GM19193 (cell line): ENCODE results near the gene DOK6.

Experiments
- POLR2A ChIP-seq: IDR thresholded peaks from 4 replicates; pipeline ENCODE4 v1.6.1; 2011; ENCODE audit not compliant: insufficient read depth, insufficient read length; ENCODE audit errors: extremely low read depth

Gene DOK6

GRCh38 chr18:69400253-69400975 lies at the start of gene DOK6:
Gene DOK6 (plus strand): TSS chr18:69400888.
- TF ChIP-seq POLR2A, result no peak

DNA sequence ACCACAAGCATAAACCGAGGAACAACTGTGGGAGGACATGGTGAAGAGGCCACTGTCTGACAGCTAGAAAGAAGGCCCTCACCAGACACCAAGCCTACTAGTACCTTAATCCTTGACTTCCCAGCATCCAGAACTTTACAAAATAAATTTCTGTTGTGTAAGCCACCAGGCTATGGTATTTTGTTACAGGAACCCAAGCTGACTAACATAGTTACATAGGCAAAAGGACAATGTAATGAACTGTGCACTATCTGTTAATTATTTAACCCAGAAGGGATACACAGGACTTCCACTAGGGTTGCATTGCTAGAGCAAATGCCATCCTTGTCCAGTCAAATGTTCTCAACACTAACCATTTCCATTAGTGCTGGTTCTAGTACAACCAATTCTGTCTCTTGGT lies 47.7 kb upstream of the DOK6 start:
- TF ChIP-seq POLR2A, result no peak

- no peak for TF ChIP-seq POLR2A
These were observed 43.1 kb upstream of the DOK6 start for GRCh38 chr18:69357590-69357989.

GRCh38 chr18:69358212-69358895 lies 42.3 kb upstream of the DOK6 start:
- no peak for TF ChIP-seq POLR2A

- TF ChIP-seq POLR2A, result no peak
These were observed 35.8 kb upstream of the DOK6 start for GRCh38 chr18:69364930-69365329.

- TF ChIP-seq POLR2A, result no peak
These were observed 35.0 kb upstream of the DOK6 start for GRCh38 chr18:69365658-69366057.

GRCh38 chr18:69367104-69367503 lies 33.6 kb upstream of the DOK6 start:
- TF ChIP-seq POLR2A, result no peak

GRCh38 chr18:69371729-69372128 lies 29.0 kb upstream of the DOK6 start:
- no peak for TF ChIP-seq POLR2A

GRCh38 chr18:69380324-69380723 lies 20.4 kb upstream of the DOK6 start:
- no peak for TF ChIP-seq POLR2A

DNA sequence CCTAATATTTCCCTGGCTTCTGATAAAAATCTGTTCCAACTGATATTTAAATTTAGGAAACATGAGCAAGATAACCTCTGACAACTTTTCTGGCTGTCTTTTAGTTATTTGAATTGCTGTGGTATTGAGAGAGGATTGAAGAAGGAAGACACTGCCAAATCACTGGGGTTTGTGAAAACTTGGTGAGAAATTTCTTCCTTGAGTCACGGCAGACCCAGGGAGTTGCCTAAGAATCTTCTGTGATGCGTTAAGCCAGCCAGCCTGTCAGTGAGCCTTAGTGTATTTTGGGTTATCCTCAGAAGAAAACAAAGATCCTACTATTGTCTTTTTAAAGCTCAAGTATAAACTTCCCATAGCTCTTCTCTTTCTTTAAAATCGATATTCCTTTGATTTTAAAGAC lies 17.5 kb upstream of the DOK6 start:
- no peak for TF ChIP-seq POLR2A

DNA sequence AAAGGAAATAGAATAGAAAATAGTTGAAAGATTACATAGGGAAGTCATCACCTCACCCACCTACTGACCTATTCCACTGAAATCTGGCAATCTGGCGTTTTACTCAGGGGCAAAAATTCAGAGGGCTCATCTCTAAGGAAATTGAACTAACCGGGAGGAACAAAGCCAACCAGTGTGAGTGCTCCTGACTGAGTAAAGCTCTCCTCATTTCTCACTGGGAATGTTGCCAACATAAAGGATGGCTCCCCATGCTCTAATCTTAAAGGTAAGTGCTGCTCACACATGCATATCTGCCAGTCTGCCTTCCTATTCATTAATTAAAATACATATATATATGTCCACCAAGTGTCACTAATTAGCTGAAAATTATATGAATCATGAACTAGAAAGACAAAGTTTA lies 13.5 kb upstream of the DOK6 start:
- no peak for TF ChIP-seq POLR2A

- TF ChIP-seq POLR2A, result no peak
These were observed 12.5 kb upstream of the DOK6 start for GRCh38 chr18:69388222-69388621.

- TF ChIP-seq POLR2A, result no peak
These were observed 3.6 kb upstream of the DOK6 start for GRCh38 chr18:69397096-69397495.

GRCh38 chr18:69399253-69399652 lies 1.4 kb upstream of the DOK6 start:
- TF ChIP-seq POLR2A, result no peak

GRCh38 chr18:69400976-69401225 lies 213 bp downstream of the DOK6 start:
- TF ChIP-seq POLR2A, result no peak

GRCh38 chr18:69401226-69401971 lies 711 bp downstream of the DOK6 start:
- no peak for TF ChIP-seq POLR2A
